ENCODE results near the gene PPM1M.

DNA sequence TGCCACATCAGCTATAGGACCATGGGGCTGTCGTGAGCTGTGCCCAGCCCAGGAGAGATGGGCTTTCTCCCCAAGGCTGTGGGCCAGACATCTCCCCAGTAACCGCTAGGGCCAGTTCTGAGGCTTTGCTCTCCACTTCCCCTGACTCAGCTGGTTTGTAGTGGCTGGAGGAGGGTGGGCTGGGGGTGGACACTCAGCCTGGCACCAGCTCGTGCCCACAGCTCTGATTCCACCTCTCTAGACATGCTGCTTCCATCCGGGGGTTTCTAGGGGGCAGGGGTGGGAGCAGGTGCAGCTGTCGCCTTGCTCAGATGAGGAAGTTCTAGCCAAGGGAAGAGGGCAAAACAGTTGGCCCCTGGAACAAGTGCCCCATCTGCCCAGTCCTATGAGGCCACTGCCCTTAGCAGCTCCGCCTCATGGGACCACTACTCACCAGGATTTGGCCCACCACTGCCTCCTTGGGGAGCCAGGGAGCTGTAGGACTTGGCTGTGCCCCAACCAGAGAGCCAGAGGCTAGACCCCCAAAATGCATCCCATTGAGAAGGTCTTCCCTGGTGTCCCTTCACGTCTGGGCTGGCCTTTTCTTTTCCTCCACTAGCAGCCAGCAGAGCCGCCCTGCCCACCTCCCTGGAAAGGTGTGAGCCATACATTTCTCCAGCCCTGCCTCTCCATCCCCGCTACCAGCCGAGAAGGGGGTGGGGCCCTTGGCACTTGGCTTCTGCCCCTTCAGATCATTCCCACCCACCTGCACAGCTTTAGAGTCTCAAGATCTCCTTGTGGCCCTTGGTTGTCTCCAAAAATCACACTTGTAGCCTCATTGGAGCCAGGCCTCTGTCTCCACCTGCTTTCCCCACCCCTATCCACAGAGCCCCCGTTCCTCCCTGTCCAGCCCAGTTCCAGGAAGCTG is 51.9 kb downstream of the PPM1M start:
- TF ChIP-seq, protein P1, sequence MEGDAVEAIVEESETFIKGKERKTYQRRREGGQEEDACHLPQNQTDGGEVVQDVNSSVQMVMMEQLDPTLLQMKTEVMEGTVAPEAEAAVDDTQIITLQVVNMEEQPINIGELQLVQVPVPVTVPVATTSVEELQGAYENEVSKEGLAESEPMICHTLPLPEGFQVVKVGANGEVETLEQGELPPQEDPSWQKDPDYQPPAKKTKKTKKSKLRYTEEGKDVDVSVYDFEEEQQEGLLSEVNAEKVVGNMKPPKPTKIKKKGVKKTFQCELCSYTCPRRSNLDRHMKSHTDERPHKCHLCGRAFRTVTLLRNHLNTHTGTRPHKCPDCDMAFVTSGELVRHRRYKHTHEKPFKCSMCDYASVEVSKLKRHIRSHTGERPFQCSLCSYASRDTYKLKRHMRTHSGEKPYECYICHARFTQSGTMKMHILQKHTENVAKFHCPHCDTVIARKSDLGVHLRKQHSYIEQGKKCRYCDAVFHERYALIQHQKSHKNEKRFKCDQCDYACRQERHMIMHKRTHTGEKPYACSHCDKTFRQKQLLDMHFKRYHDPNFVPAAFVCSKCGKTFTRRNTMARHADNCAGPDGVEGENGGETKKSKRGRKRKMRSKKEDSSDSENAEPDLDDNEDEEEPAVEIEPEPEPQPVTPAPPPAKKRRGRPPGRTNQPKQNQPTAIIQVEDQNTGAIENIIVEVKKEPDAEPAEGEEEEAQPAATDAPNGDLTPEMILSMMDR (tag by site-specific recombination; IDR thresholded peaks at IDR 0.05) = no peak
- no peak for TF ChIP-seq KLF16 (tag by site-specific recombination; IDR thresholded peaks at IDR 0.05)
- TF ChIP-seq, protein P2, sequence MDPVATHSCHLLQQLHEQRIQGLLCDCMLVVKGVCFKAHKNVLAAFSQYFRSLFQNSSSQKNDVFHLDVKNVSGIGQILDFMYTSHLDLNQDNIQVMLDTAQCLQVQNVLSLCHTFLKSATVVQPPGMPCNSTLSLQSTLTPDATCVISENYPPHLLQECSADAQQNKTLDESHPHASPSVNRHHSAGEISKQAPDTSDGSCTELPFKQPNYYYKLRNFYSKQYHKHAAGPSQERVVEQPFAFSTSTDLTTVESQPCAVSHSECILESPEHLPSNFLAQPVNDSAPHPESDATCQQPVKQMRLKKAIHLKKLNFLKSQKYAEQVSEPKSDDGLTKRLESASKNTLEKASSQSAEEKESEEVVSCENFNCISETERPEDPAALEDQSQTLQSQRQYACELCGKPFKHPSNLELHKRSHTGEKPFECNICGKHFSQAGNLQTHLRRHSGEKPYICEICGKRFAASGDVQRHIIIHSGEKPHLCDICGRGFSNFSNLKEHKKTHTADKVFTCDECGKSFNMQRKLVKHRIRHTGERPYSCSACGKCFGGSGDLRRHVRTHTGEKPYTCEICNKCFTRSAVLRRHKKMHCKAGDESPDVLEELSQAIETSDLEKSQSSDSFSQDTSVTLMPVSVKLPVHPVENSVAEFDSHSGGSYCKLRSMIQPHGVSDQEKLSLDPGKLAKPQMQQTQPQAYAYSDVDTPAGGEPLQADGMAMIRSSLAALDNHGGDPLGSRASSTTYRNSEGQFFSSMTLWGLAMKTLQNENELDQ (tag by site-specific recombination; IDR thresholded peaks at IDR 0.05; ENCODE audit: low read depth) = no peak
- no peak for TF ChIP-seq TRIM28 (IDR thresholded peaks at IDR 0.05; ENCODE audit: borderline replicate concordance, low read length)
- no peak for TF ChIP-seq ZNF558 (tag by site-specific recombination; IDR thresholded peaks at IDR 0.05)
- TF ChIP-seq, protein P3, sequence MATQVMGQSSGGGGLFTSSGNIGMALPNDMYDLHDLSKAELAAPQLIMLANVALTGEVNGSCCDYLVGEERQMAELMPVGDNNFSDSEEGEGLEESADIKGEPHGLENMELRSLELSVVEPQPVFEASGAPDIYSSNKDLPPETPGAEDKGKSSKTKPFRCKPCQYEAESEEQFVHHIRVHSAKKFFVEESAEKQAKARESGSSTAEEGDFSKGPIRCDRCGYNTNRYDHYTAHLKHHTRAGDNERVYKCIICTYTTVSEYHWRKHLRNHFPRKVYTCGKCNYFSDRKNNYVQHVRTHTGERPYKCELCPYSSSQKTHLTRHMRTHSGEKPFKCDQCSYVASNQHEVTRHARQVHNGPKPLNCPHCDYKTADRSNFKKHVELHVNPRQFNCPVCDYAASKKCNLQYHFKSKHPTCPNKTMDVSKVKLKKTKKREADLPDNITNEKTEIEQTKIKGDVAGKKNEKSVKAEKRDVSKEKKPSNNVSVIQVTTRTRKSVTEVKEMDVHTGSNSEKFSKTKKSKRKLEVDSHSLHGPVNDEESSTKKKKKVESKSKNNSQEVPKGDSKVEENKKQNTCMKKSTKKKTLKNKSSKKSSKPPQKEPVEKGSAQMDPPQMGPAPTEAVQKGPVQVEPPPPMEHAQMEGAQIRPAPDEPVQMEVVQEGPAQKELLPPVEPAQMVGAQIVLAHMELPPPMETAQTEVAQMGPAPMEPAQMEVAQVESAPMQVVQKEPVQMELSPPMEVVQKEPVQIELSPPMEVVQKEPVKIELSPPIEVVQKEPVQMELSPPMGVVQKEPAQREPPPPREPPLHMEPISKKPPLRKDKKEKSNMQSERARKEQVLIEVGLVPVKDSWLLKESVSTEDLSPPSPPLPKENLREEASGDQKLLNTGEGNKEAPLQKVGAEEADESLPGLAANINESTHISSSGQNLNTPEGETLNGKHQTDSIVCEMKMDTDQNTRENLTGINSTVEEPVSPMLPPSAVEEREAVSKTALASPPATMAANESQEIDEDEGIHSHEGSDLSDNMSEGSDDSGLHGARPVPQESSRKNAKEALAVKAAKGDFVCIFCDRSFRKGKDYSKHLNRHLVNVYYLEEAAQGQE (tag by site-specific recombination; IDR thresholded peaks at IDR 0.05) = no peak
- TF ChIP-seq BCL11A (tag by site-specific recombination; IDR thresholded peaks at IDR 0.05; ENCODE audit: low read depth) = no peak
- no peak; the same call in 1 of the 2 replicates for TF ChIP-seq EGR2 (tag by site-specific recombination; IDR thresholded peaks at IDR 0.05; ENCODE audit: low read depth)
- TF ChIP-seq ZNF785 (tag by site-specific recombination; IDR thresholded peaks at IDR 0.05) = no peak
- TF ChIP-seq, protein P4, sequence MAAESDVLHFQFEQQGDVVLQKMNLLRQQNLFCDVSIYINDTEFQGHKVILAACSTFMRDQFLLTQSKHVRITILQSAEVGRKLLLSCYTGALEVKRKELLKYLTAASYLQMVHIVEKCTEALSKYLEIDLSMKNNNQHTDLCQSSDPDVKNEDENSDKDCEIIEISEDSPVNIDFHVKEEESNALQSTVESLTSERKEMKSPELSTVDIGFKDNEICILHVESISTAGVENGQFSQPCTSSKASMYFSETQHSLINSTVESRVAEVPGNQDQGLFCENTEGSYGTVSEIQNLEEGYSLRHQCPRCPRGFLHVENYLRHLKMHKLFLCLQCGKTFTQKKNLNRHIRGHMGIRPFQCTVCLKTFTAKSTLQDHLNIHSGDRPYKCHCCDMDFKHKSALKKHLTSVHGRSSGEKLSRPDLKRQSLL (tag by site-specific recombination; IDR thresholded peaks at IDR 0.05) = no peak

All from HEK293 (cell line).